Central memory CD8-positive, alpha-beta T cell (primary cell): ENCODE results near the gene ZNF148.

ENCODE experiments used
- ATAC-seq: fragments of 150-1000 bp; cut with Tn5 transposase; replicated peaks from 2 replicates; pipeline ENCODE4 v1.10.0; 2022; ENCODE audit warnings: mild to moderate bottlenecking, moderate FRiP score, moderate number of reproducible peaks; ENCODE audit not compliant: poor library complexity, severe bottlenecking; ENCODE audit errors: extremely low read depth
- DNase-seq, 2 donors: peaks; one replicate each; pipeline ENCODE4 v3.0.0; 2021; ENCODE audit warnings: low spot score in 2 of 2
- H3K27ac Mint-ChIP-seq: one replicate; pipeline ENCODE4 v1.8.0; 2022; ENCODE audit warnings: low read depth, mild to moderate bottlenecking, moderate library complexity, mixed read lengths
- H3K27me3 Mint-ChIP-seq: one replicate; pipeline ENCODE4 v1.8.0; 2022; ENCODE audit warnings: mixed read lengths
- H3K36me3 Mint-ChIP-seq: one replicate; pipeline ENCODE4 v1.8.0; 2022; ENCODE audit warnings: mild to moderate bottlenecking, moderate library complexity, mixed read lengths; ENCODE audit not compliant: insufficient read depth
- H3K4me1 Mint-ChIP-seq: one replicate; pipeline ENCODE4 v1.8.0; 2022; ENCODE audit warnings: mixed read lengths
- H3K4me3 Mint-ChIP-seq: one replicate; pipeline ENCODE4 v1.8.0; 2022; ENCODE audit warnings: mild to moderate bottlenecking, moderate library complexity, mixed read lengths
- H3K9me3 Mint-ChIP-seq: one replicate; pipeline ENCODE4 v1.8.0; 2022; ENCODE audit warnings: mixed read lengths

ZNF148 gene

DNA sequence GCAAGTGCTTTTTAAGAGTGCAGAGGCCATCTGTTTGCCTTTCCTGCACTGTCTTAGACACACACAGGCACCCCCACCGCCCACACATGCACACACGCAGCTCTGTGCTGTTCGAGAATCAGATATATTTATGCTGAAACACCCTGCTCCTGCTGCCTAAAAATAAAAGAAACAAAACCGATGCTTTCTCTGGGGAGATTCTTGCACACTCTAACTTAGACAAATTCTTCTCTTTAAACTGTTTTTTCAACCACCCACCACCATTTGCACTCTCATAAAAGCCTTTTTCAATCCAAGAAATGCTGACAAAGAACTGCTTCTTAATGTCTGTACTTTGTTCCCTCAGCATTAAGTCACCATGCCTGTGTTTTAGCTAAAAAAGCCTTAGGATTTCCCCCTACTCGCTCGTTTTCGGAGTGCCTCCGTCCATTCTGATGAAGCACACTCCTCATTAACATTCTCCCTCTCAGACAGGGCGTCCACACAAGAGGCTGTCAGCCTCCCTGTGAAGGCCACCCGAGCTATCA is 188.8 kb downstream of the ZNF148 start:
- H3K27me3 Mint-ChIP-seq = no peaks in the 10 kb centered on the region
- no peak overlapping the region for H3K4me3 Mint-ChIP-seq
- H3K4me1 Mint-ChIP-seq = no peaks in the 10 kb centered on the region
- no peaks in the 10 kb centered on the region for H3K9me3 Mint-ChIP-seq
- ATAC-seq (no peak), DNase-seq (no peak)
- H3K36me3 Mint-ChIP-seq = no peaks in the 10 kb centered on the region
- H3K27ac Mint-ChIP-seq = no peak overlapping the region

DNA sequence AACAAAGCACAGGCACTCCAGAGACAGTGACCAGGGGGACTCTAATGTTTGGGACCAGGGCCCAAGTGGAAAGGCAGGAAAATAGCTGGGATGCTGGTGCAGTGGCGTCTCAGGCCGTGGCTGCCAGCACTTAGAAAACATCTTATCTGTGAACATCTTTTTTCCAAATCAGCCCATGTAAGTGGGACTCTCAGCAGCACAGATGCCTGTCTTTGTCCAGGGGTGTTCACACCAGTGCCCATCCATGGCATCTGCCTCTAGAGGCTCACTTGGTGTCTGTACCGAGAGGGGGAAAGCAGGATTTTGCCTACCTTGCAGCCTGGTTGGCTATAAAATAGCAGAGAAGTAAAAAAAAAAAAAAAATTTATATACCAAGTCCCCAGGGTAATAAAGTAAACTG is 189.3 kb downstream of the ZNF148 start:
- no peak overlapping the region for H3K4me3 Mint-ChIP-seq
- ATAC-seq (no peak), DNase-seq (no peak)
- H3K36me3 Mint-ChIP-seq = no peaks in the 10 kb centered on the region
- H3K4me1 Mint-ChIP-seq = no peaks in the 10 kb centered on the region
- no peaks in the 10 kb centered on the region for H3K27me3 Mint-ChIP-seq
- H3K9me3 Mint-ChIP-seq = no peaks in the 10 kb centered on the region
- H3K27ac Mint-ChIP-seq = no peak overlapping the region

DNA sequence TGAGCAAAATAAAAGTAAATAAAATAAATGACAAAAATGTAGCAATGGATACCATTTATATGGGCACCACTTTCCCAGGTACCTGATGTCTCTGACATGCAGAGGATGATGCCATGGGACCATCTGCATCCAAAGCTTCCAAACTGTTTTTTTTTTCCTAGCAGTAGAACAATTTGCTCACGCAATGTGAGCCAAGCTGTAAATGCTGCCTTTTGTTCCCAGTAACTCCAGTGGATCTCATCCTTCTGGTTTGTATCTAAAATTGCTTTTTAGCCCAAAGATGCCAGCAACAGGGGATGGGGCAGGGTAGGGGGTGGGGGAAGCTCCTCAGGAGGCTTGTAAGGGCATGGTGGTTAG is 195.3 kb downstream of the ZNF148 start:
- Mint-ChIP-seq H3K36me3 (no peaks in the 10 kb centered on the region), H3K27me3 (no peaks in the 10 kb centered on the region), H3K4me1 (no peaks in the 10 kb centered on the region), H3K9me3 (no peaks in the 10 kb centered on the region), H3K27ac (no peak overlapping the region), H3K4me3 (no peak overlapping the region)
- ATAC-seq (no peak), DNase-seq (no peak)

DNA sequence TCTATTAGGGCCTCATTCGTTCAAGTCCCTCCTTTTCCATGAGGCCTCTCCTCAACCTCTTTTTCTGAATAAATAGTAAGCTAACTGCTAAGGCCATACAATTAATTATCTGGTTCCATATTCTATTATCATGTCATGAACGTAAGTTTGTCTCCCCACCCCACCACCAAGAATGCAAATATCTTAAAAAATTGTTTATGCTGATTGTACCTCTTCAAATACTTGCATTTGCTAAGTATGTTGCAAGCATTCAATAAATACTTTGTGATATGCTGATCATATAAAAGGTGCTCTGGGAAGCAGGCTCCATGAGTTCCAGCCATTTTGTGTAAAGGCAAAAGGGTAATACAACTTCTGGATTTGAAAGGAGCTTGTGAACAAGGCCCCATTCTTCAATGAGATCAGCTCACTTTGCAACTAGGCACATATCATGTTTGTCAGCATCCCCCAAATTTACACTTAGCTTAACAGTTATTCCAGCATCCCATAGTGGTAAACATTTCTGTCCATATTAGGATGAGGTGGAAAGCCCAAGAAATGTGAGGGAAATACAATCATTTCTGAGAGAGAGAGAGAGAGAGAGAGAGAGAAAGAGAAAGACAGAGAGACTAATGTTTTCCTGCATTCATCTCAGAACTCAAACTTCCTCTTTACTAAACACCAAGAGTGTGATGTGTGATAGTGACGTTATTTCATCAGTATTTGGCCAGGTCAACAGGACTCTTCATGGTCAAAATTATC is 195.8 kb downstream of the ZNF148 start:
- H3K27me3 Mint-ChIP-seq = no peaks in the 10 kb centered on the region
- no peaks in the 10 kb centered on the region for H3K4me1 Mint-ChIP-seq
- no peaks in the 10 kb centered on the region for H3K36me3 Mint-ChIP-seq
- no peaks in the 10 kb centered on the region for H3K9me3 Mint-ChIP-seq
- ATAC-seq (no peak), DNase-seq (no peak)
- H3K4me3 Mint-ChIP-seq = no peak overlapping the region
- no peak overlapping the region for H3K27ac Mint-ChIP-seq

DNA sequence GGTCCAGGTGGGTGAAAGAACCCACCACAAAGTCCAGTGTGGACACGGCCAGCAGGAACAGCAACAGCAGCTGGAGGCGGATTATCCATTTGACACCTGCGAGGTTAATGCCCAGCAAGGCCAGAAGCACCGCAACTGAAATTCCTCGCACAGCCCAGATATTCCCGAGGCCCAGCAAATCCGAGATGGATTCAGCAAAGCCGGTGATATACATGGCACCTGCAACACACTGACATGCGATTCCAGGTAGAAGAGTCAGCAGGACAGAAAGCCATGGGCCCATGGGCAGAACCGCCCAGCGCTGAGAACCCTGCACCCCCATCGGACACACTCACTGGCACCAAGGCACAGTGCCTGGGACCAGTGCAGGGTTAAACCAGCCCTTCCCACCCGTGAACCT is 197.4 kb downstream of the ZNF148 start:
- no peaks in the 10 kb centered on the region for H3K4me1 Mint-ChIP-seq
- no peak for DNase-seq
- H3K27ac Mint-ChIP-seq = no peak overlapping the region
- no peaks in the 10 kb centered on the region for H3K27me3 Mint-ChIP-seq
- H3K9me3 Mint-ChIP-seq = peaks cover 8% of the 10 kb centered on the region
- H3K4me3 Mint-ChIP-seq = no peak overlapping the region
- H3K36me3 Mint-ChIP-seq = no peaks in the 10 kb centered on the region
- no peak for ATAC-seq
